Measurements from ENCODE around the gene ARHGAP24. TPM values are rescaled to one million over a fixed set of nuclear protein-coding genes. Genes with fewer than 3 reads are reported as not detected.

ARHGAP24 gene
- total and polyA plus RNA-seq, 8 donors = 10.5 to 34.7 (median 17.1) TPM

DNA sequence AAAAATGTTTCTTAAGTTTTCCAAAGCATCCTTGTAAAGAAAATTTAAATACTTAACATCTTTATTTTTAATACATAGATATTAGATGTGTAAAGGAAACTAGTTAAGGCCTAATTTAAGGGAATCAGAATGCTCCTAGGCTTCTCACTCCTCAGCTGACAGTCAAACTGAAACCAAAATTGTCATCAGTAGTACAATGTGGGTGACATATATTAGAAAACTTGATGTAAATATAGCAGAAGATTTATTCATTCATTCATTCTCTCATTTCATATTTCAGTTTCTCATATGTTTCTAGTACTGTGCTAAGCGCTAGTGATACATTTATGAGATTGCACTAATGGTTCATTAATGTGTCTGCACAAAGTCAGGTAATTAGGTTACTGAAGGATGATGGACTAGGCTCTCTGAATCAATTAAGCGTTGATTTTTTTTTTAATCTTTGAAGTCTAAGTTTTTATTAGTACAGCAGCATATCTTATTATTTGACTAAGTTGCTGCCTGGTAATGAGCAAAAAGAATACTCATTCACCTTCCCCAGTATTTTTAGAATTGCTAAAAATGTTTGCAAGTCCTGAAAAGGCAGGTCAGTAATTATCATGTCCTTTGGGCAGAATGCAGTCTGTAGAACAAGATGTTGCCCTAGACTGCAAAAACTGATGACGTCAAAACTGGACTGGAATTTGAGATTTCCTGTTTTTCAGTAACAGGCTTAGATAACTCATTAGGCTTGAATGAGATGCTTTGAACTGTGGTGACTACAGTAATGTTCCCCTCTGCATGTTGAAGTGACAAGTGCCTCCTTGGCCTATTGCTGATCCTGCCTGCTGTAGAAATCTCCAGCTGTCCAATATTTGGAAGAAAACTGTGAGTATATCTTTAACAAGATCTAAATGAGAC lies 128.7 kb downstream of the ARHGAP24 start:
- 84 to 85% methylated on average over 3 of the region's 3 CpGs for WGBS, 2 donors
- intact Hi-C loops (cut with DNase I) = no loop called here
- ATAC-seq (no peak), FAIRE-seq (no peak), DNase-seq (no peak)
- Histone ChIP-seq H3K9me3 (no peaks in the 10 kb centered on the region), H3K27ac (no peak overlapping the region), H3K4me1 (peaks cover 0 to 10% (median 4%) of the 10 kb centered on the region in 3 donors), H3K4me3 (no peak overlapping the region), H3K36me3 (no peaks in the 10 kb centered on the region), H3K27me3 (no peaks in the 10 kb centered on the region)
- TF ChIP-seq, protein P1, sequence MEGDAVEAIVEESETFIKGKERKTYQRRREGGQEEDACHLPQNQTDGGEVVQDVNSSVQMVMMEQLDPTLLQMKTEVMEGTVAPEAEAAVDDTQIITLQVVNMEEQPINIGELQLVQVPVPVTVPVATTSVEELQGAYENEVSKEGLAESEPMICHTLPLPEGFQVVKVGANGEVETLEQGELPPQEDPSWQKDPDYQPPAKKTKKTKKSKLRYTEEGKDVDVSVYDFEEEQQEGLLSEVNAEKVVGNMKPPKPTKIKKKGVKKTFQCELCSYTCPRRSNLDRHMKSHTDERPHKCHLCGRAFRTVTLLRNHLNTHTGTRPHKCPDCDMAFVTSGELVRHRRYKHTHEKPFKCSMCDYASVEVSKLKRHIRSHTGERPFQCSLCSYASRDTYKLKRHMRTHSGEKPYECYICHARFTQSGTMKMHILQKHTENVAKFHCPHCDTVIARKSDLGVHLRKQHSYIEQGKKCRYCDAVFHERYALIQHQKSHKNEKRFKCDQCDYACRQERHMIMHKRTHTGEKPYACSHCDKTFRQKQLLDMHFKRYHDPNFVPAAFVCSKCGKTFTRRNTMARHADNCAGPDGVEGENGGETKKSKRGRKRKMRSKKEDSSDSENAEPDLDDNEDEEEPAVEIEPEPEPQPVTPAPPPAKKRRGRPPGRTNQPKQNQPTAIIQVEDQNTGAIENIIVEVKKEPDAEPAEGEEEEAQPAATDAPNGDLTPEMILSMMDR (IDR thresholded peaks at IDR 0.05) = no peak

DNA sequence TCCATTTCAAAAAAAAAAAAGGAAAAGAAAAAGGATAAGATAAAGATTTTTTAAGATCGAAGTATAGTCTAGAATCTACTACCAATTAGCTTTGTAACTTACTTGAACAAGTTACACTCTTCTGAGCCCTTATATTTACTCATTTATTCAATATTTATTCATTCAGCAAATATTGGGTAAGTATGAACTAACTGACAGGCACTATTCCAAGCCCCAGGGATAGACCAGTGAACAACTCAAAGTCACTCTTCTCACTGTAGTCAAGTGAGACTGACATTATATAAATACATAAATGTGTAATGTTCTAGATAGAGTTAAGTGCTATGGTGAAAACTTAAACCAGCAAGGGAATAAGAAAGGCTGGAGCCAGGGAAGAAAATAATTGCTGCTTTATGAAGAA lies 131.6 kb downstream of the ARHGAP24 start:
- Histone ChIP-seq H3K4me3 (no peak overlapping the region), H3K4me1 (peaks cover 0 to 10% (median 4%) of the 10 kb centered on the region in 3 donors), H3K27ac (peak overlapping the region in 3 of 4 donors; percentile 4 to 55 (median 51)), H3K36me3 (no peaks in the 10 kb centered on the region), H3K27me3 (no peaks in the 10 kb centered on the region), H3K9me3 (no peaks in the 10 kb centered on the region)
- TF ChIP-seq, protein P1 (IDR thresholded peaks at IDR 0.05) = no peak
- DNase-seq = no peak
- WGBS, 2 donors = 52 to 53% methylated on average over 1 of the region's 1 CpG
- peak; percentile 58 to 70 (median 66) for ATAC-seq
- intact Hi-C loops (cut with DNase I) = no loop called here
- no peak for FAIRE-seq

DNA sequence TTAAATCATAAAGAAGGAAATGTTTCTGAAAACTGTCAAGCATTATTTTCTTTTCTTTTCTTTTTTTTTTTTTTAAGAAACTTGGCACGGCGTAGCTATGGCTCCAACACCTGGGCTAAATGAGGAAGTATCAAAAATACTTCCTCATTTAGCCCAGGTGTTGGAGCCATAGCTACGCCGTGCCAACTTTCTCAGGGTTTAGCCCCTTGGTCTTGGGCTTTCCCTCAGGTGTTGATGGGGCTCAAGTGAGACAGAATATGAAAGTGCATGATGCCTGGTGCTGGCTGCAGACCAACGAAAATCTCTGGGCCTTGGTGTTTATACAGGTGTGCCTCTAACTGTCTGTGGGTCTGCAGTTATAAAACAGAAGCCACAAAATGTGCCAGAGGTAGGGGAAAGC lies 132.7 kb downstream of the ARHGAP24 start:
- DNase-seq = peak in 4 of 6 donors; percentile 41 to 70 (median 50)
- no peaks in the 10 kb centered on the region for H3K9me3 ChIP-seq
- TF ChIP-seq, protein P1 (IDR thresholded peaks at IDR 0.05) = no peak
- peak overlapping the region in 2 of 4 donors; percentile 51 to 55 for H3K27ac ChIP-seq
- peak; percentile 78 to 92 (median 88) for ATAC-seq
- 18% methylated on average over 5 of the region's 5 CpGs for WGBS, 2 donors
- no peak for FAIRE-seq
- H3K4me3 ChIP-seq = no peak overlapping the region
- intact Hi-C loops (cut with DNase I) = no loop called here
- H3K27me3 ChIP-seq = no peaks in the 10 kb centered on the region
- H3K36me3 ChIP-seq = no peaks in the 10 kb centered on the region
- peaks cover 0 to 10% (median 4%) of the 10 kb centered on the region in 3 donors for H3K4me1 ChIP-seq

DNA sequence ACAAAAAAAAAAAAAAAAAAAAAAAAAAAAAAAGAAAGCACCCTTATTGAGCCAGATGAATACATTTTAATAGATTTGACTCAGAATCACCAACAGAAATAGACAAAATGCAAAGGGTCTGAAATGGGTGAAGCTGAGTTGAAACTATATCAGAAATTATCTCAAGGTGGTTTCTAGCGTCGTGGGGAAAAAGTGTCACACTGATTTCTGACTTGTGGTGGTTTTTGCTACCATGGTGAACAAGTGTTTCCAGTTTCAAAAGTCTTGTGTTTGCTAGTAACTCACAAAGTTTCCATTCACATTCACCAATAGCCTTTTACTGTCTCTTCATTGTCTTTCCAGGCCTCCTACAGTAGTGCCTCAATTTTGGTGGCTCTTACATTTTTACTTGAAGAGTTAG lies 135.5 kb downstream of the ARHGAP24 start:
- H3K9me3 ChIP-seq = no peaks in the 10 kb centered on the region
- no peak overlapping the region for H3K4me3 ChIP-seq
- intact Hi-C loops (cut with DNase I) = no loop called here
- H3K36me3 ChIP-seq = no peaks in the 10 kb centered on the region
- no peak for ATAC-seq
- 88 to 94% methylated on average over 2 of the region's 2 CpGs for WGBS, 2 donors
- TF ChIP-seq, protein P1 (IDR thresholded peaks at IDR 0.05) = no peak
- no peak overlapping the region for H3K27ac ChIP-seq
- no peak for DNase-seq
- no peaks in the 10 kb centered on the region for H3K27me3 ChIP-seq
- no peak for FAIRE-seq
- peaks cover 0 to 10% (median 4%) of the 10 kb centered on the region in 3 donors for H3K4me1 ChIP-seq

DNA sequence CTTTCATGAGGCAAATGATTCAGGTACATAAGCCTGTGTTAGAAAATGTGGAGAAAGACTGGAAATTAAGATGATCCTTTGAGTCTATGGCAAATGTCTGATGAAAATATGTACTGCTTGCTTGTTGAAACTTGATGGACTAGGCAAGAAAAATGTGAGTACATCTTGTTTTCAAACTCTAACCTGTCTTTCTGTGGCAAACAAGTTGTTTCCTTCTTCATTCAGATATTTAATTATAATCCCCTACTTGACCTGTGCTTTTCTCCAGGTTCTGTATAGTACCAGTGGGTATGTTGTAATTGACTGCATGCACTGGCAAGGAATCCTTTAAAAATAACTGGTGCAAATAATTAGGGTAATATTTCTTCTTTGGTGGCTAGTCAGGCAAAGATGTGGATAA lies 136.7 kb downstream of the ARHGAP24 start:
- H3K27me3 ChIP-seq = no peaks in the 10 kb centered on the region
- H3K9me3 ChIP-seq = no peaks in the 10 kb centered on the region
- no peak overlapping the region for H3K27ac ChIP-seq
- ATAC-seq = no peak
- H3K4me3 ChIP-seq = no peak overlapping the region
- H3K36me3 ChIP-seq = no peaks in the 10 kb centered on the region
- DNase-seq = no peak
- no peak for FAIRE-seq
- peaks cover 0 to 7% (median under 1%) of the 10 kb centered on the region in 3 donors for H3K4me1 ChIP-seq
- intact Hi-C loops (cut with DNase I) = no loop called here
- TF ChIP-seq, protein P1 (IDR thresholded peaks at IDR 0.05) = no peak
